Inflammatory macrophage treated with lipopolysaccharide for 4 hours (primary cell): ENCODE results near the gene NXPH2.
A peak's percentile ranks its signal among the peaks of the same experiment; 100 is the strongest.
"Not testable (repeated sequence)": the region's sequence is repeated elsewhere in the genome, so short reads cannot be mapped to it uniquely, and the experiment has no call there.

Source experiments
- DNase-seq: peaks from one replicate; pipeline ENCODE4 v3.0.0-alpha.2; 2020

Gene NXPH2

GRCh38 chr2:138708682-138709241 is 71.4 kb downstream of the NXPH2 start:
- no peak for DNase-seq

GRCh38 chr2:138707392-138708074 is 72.7 kb downstream of the NXPH2 start:
- peak; percentile 16 for DNase-seq

GRCh38 chr2:138703242-138703641 is 76.9 kb downstream of the NXPH2 start:
- no peak for DNase-seq

- no peak for DNase-seq
Measured at GRCh38 chr2:138700716-138701115, 79.5 kb downstream of the NXPH2 start.

- DNase-seq: no peak
Measured at GRCh38 chr2:138699421-138699820, 80.8 kb downstream of the NXPH2 start.

GRCh38 chr2:138698428-138698827 is 81.8 kb downstream of the NXPH2 start:
- no peak for DNase-seq

GRCh38 chr2:138691667-138692066 is 88.5 kb downstream of the NXPH2 start:
- DNase-seq: no peak

GRCh38 chr2:138689705-138690104 is 90.5 kb downstream of the NXPH2 start:
- DNase-seq: peak; percentile 76

GRCh38 chr2:138682163-138682562 is 98.0 kb downstream of the NXPH2 start:
- no peak for DNase-seq

- no peak for DNase-seq
Measured at GRCh38 chr2:138677221-138677620, 103.0 kb downstream of the NXPH2 start.

GRCh38 chr2:138676619-138677021 is 103.6 kb downstream of the NXPH2 start:
- DNase-seq: no peak

- no peak for DNase-seq
Measured at GRCh38 chr2:138671566-138671965, 108.6 kb downstream of the NXPH2 start.

- no peak for DNase-seq
Measured at GRCh38 chr2:138670734-138671133, 109.5 kb downstream of the NXPH2 start.

- DNase-seq: no peak
Measured at GRCh38 chr2:138665937-138666336, 114.3 kb downstream of the NXPH2 start.

- no peak for DNase-seq
Measured at GRCh38 chr2:138658187-138658894, 121.8 kb downstream of the NXPH2 start.

GRCh38 chr2:138654146-138654545 is 126.0 kb downstream of the NXPH2 start:
- DNase-seq: peak; percentile 5

GRCh38 chr2:138652378-138652777 is 127.8 kb downstream of the NXPH2 start:
- no peak for DNase-seq

- no peak for DNase-seq
Measured at GRCh38 chr2:138649571-138649970, 130.6 kb downstream of the NXPH2 start.

GRCh38 chr2:138648606-138649005 is 131.6 kb downstream of the NXPH2 start:
- no peak for DNase-seq

GRCh38 chr2:138644776-138645175 is 135.4 kb downstream of the NXPH2 start:
- DNase-seq: not testable (repeated sequence)

GRCh38 chr2:138640921-138641676 is 139.1 kb downstream of the NXPH2 start:
- no peak for DNase-seq

- DNase-seq: no peak
Measured at GRCh38 chr2:138637686-138638085, 142.5 kb downstream of the NXPH2 start.

GRCh38 chr2:138637061-138637460 is 143.1 kb downstream of the NXPH2 start:
- DNase-seq: no peak

GRCh38 chr2:138633049-138633448 is 147.1 kb downstream of the NXPH2 start:
- no peak for DNase-seq
